ENCODE results near the gene NFATC2. TPM values are rescaled to one million over a fixed set of nuclear protein-coding genes. Genes with fewer than 3 reads are reported as not detected.

The NFATC2 gene
- total RNA-seq, 3 donors from 2014 or later: 5.9 to 11.9 (median 10.2) TPM

DNA sequence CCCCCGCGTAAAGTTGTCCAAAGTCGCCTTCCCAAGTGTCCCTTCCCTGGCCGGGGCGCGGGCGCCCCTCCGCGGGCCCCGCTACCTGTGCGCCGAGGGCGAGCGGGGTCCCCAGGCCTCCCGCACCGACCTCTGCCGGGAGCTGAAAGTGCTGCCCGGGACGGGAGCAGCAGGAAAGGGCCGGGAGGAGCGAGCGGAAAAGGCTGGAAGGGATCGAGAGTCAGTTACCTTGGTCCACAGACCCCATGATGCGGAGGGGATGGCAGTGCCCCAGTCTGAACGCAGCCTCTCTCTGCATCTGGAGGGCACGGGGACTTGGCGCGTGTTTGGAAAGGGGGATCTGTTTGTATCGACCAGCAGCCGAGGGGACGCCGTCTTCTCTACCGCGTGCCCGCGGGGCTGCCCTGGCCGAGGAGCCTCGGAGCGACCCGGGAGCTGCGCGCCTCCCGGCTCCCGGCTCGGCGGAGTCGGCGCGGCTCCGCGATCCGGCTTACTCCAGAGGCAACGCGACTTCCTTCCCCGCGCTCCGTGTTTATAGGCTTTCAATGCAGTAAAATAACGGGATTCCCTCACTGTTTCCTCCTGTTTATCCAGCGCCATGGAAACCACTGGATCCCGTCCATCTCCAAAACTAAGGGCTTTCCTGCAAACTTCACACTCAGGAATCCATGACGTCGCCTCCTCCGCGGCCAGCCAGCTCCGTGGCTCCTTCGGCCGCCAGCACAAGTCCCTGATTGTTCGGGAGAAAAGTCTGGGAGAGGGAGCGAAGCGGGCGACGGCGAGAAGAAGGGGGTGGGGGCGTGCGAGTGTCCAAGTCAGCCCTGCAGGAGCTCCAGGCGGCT, 20.0 kb upstream of the NFATC2 start:
- no peaks in the 10 kb centered on the region for H3K27me3 ChIP-seq
- no peaks in the 10 kb centered on the region for H3K4me1 ChIP-seq
- peak overlapping the region; percentile 88 to 92 for H3K27ac ChIP-seq
- DNase-seq (ENCODE audit: low spot score in 2 of 2): peak; percentile 67 to 84
- intact Hi-C loops (cut with DNase I; ENCODE audit: low total_unique reads): no loop called here
- no peaks in the 10 kb centered on the region for H3K9me3 ChIP-seq
- peak overlapping the region; percentile 56 to 74 (median 68) for H3K4me3 ChIP-seq
- TF ChIP-seq POLR2AphosphoS5 (IDR thresholded peaks at IDR 0.05) (peak; percentile 64 to 84 (median 79)), POLR2A (IDR thresholded peaks at IDR 0.05) (peak; percentile 42)
- TF ChIP-seq, protein P1, sequence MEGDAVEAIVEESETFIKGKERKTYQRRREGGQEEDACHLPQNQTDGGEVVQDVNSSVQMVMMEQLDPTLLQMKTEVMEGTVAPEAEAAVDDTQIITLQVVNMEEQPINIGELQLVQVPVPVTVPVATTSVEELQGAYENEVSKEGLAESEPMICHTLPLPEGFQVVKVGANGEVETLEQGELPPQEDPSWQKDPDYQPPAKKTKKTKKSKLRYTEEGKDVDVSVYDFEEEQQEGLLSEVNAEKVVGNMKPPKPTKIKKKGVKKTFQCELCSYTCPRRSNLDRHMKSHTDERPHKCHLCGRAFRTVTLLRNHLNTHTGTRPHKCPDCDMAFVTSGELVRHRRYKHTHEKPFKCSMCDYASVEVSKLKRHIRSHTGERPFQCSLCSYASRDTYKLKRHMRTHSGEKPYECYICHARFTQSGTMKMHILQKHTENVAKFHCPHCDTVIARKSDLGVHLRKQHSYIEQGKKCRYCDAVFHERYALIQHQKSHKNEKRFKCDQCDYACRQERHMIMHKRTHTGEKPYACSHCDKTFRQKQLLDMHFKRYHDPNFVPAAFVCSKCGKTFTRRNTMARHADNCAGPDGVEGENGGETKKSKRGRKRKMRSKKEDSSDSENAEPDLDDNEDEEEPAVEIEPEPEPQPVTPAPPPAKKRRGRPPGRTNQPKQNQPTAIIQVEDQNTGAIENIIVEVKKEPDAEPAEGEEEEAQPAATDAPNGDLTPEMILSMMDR (IDR thresholded peaks at IDR 0.05): no peak
- H3K36me3 ChIP-seq: no peaks in the 10 kb centered on the region

DNA sequence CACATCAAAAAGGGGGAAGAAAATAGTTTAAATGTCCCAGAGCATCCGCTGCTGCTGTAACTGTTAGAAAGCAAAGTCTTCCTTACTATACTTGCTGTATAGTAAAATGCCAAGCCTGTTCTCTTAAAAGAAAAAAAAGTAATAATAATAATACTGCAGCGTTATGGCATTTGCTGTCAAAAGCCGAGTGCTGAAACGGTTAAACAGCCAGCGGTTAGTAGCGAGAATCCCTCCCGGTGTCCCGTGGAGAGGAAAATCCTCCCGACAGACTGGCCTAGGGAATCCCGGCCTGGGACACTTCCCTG, 19.5 kb upstream of the NFATC2 start:
- no peak for DNase-seq (ENCODE audit: low spot score in 2 of 2)
- Histone ChIP-seq H3K4me1 (no peaks in the 10 kb centered on the region), H3K9me3 (no peaks in the 10 kb centered on the region), H3K27ac (peak overlapping the region; percentile 88 to 92), H3K4me3 (peak overlapping the region; percentile 56 to 74 (median 68)), H3K36me3 (no peaks in the 10 kb centered on the region), H3K27me3 (no peaks in the 10 kb centered on the region)
- TF ChIP-seq, protein P1 (IDR thresholded peaks at IDR 0.05): no peak
- no peak for TF ChIP-seq POLR2AphosphoS5 (IDR thresholded peaks at IDR 0.05)
- TF ChIP-seq POLR2A (IDR thresholded peaks at IDR 0.05): no peak
- intact Hi-C loops (cut with DNase I; ENCODE audit: low total_unique reads): no loop called here

DNA sequence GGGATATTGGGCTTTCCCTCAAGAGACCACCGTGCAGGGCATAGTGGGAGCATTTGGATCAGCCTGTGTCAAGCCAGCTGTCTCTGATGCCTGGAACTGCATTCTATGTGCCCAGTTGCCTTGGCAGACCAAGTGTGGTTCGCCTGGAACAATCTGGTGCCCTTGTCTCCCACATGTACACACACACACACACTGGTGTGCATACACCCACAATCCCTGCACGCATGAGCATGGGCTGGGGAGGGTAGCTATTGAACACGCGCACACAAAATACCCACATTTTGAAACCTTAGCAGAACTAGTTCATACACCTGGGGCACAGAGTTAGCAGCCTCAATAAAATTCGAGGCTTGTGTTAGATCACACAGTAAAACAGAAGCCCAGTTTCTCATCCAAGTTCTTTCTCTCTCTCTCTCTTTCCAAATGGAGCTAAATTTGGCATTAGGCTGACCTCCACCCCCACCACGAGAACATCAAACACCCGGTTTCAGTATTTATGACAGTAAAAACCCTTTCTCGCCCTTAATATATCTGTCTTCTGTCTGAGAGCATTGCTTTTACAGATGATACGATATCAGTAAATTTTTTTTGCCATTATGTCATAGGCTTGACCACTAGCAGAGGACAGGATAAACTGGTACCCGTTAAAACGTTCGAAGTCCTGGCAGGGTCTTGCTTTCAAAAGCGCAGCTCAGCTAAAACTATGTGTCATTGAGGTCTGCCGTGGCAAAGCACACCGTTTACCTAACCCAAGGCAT, 18.2 kb upstream of the NFATC2 start:
- no peaks in the 10 kb centered on the region for H3K9me3 ChIP-seq
- peak overlapping the region; percentile 38 to 74 (median 56) for H3K4me3 ChIP-seq
- H3K4me1 ChIP-seq: no peaks in the 10 kb centered on the region
- H3K36me3 ChIP-seq: no peaks in the 10 kb centered on the region
- no peak for DNase-seq (ENCODE audit: low spot score in 2 of 2)
- H3K27ac ChIP-seq: peak overlapping the region in 1 of 2 donors; percentile 31
- TF ChIP-seq, protein P1 (IDR thresholded peaks at IDR 0.05): no peak
- no peak for TF ChIP-seq POLR2A (IDR thresholded peaks at IDR 0.05)
- peak in 1 of 3 donors; percentile 24 for TF ChIP-seq POLR2AphosphoS5 (IDR thresholded peaks at IDR 0.05)
- no peaks in the 10 kb centered on the region for H3K27me3 ChIP-seq
- intact Hi-C loops (cut with DNase I; ENCODE audit: low total_unique reads): no loop called here

DNA sequence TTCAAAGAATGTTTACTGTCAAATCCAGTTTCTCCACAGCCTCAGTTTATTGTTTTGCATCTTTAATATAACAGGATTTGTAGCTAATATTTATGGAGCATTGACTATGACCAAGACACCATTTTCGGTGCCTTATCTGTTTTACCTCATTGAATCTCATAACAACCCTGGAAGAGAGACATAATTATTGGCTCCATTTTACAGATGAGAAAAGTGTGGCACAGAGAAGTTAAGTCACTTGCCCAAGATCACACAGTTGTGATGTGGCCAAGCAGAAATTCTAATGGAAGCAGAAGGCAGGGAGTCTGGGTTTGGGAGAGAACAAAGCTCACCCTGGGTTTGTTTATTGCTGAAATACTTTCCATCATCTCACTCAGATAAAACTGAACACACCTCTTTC, 17.5 kb upstream of the NFATC2 start:
- intact Hi-C loops (cut with DNase I; ENCODE audit: low total_unique reads): no loop called here
- Histone ChIP-seq H3K36me3 (no peaks in the 10 kb centered on the region), H3K4me3 (peak overlapping the region in 1 of 3 donors; percentile 74), H3K4me1 (no peaks in the 10 kb centered on the region), H3K27ac (no peak overlapping the region), H3K9me3 (no peaks in the 10 kb centered on the region), H3K27me3 (no peaks in the 10 kb centered on the region)
- no peak for TF ChIP-seq POLR2AphosphoS5 (IDR thresholded peaks at IDR 0.05)
- no peak for TF ChIP-seq POLR2A (IDR thresholded peaks at IDR 0.05)
- TF ChIP-seq, protein P1 (IDR thresholded peaks at IDR 0.05): no peak
- DNase-seq (ENCODE audit: low spot score in 2 of 2): no peak

Measured in breast epithelium (tissue), 4 donors.